ENCODE data around the gene TBX18. TPM values are rescaled to one million over a fixed set of nuclear protein-coding genes. Genes with fewer than 3 reads are reported as not detected.

The TBX18 gene
- total and polyA plus RNA-seq, 2 of the 4 experiments (the other 2 are of a cell fraction) = 0.86 to 1.3 TPM

GRCh38 chr6:84707171-84707570, 57.2 kb downstream of the TBX18 start:
- dilution Hi-C loops (cut with HindIII; ENCODE audit: low sequenced_read_pairs, unreplicated experiment) = no loop called here
- no peak for TF ChIP-seq USF2 (IDR thresholded peaks at IDR 0.05; ENCODE audit: low read depth, low read length)
- no peak for TF ChIP-seq RAD21 (IDR thresholded peaks at IDR 0.05; ENCODE audit: low read length)
- no peak for TF ChIP-seq RFX5 (IDR thresholded peaks at IDR 0.05; ENCODE audit: low read depth, low read length)
- TF ChIP-seq ELK1 (IDR thresholded peaks at IDR 0.05; ENCODE audit: borderline replicate concordance, low read depth, low read length) = no peak
- TF ChIP-seq SMC3 (IDR thresholded peaks at IDR 0.05; ENCODE audit: low read depth, low read length) = no peak
- TF ChIP-seq NFE2L2 (IDR thresholded peaks at IDR 0.05; ENCODE audit: low read depth, low read length) = no peak
- no peak for TF ChIP-seq CTCF (conservative IDR thresholded peaks at IDR 0.05; ENCODE audit: low read depth, low read length)
- TF ChIP-seq MAFK (IDR thresholded peaks at IDR 0.05; ENCODE audit: low read depth, low read length) = no peak
- TF ChIP-seq MAZ (IDR thresholded peaks at IDR 0.05; ENCODE audit: borderline replicate concordance, low read depth, low read length) = no peak
- no peak for TF ChIP-seq MXI1 (IDR thresholded peaks at IDR 0.05; ENCODE audit: borderline replicate concordance, low read depth, low read length)
- no peak for TF ChIP-seq CEBPB (IDR thresholded peaks at IDR 0.05; ENCODE audit: low read depth, low read length)
- no peak for TF ChIP-seq BHLHE40 (IDR thresholded peaks at IDR 0.05; ENCODE audit: low read depth, low read length)
- TF ChIP-seq RCOR1 (IDR thresholded peaks at IDR 0.05; ENCODE audit: insufficient replicate concordance, low read length) = no peak
- no peak for TF ChIP-seq FOS (IDR thresholded peaks at IDR 0.05; ENCODE audit: low read depth, low read length)
- TF ChIP-seq CHD1 (IDR thresholded peaks at IDR 0.05; ENCODE audit: low read depth, low read length) = no peak
- no peak for TF ChIP-seq POLR2A (IDR thresholded peaks at IDR 0.05; ENCODE audit: low read depth, low read length)
- H3K4ac ChIP-seq (ENCODE audit: low read depth, low read length) = no peak overlapping the region
- H3K9me1 ChIP-seq (ENCODE audit: insufficient read depth, low read length) = no peaks in the 10 kb centered on the region
- intact Hi-C loops (cut with micrococcal nuclease) = no loop called here
- no peak overlapping the region for H3K14ac ChIP-seq (replicated peaks; ENCODE audit: low read depth, low read length)
- no peak overlapping the region for H4K8ac ChIP-seq (ENCODE audit: low read depth in 2 of 2, low read length in 2 of 2)
- POLR2A ChIA-PET (ENCODE audit: unreplicated experiment) = no interaction called here
- no TSS peak for BruUV-seq (replicated peaks)
- no peak overlapping the region for H4K91ac ChIP-seq (ENCODE audit: insufficient read depth, low read depth, low read length)
- no peak overlapping the region for H2BK20ac ChIP-seq (ENCODE audit: low read depth, low read length)
- no peak overlapping the region for H2BK15ac ChIP-seq (ENCODE audit: low read depth, low read length)
- H2AK5ac ChIP-seq (ENCODE audit: low read depth, low read length) = no peak overlapping the region
- no peak overlapping the region for H3K56ac ChIP-seq (ENCODE audit: extremely low read depth, insufficient read depth, low read length)
- H2BK5ac ChIP-seq (ENCODE audit: low read depth, low read length, poor library complexity, severe bottlenecking) = no peak overlapping the region
- no peaks in the 10 kb centered on the region for H3K9me3 ChIP-seq (ENCODE audit: control insufficient read depth, insufficient read depth, low read length)
- H3K27me3 ChIP-seq (ENCODE audit: control insufficient read depth, insufficient read depth, low read length) = no peaks in the 10 kb centered on the region
- no peak overlapping the region for H3K23ac ChIP-seq (ENCODE audit: low read depth, low read length)
- no peak overlapping the region for H2AK9ac ChIP-seq (replicated peaks; ENCODE audit: low read depth, low read length, poor library complexity)
- no peaks in the 10 kb centered on the region for H3K4me1 ChIP-seq (ENCODE audit: control insufficient read depth, insufficient read depth, low read length)
- no peak overlapping the region for H3K4me3 ChIP-seq (ENCODE audit: insufficient read depth, low read depth, low read length)
- H3K36me3 ChIP-seq (ENCODE audit: control insufficient read depth, insufficient read depth, low read length) = no peaks in the 10 kb centered on the region
- CTCF ChIA-PET = no interaction called here
- no peak overlapping the region for H3K27ac ChIP-seq (ENCODE audit: insufficient read depth, low read length)
- DNase-seq (no peak), ATAC-seq (ENCODE audit: low read depth) (no peak)
- no peak overlapping the region for H3K4me2 ChIP-seq (ENCODE audit: low read depth, low read length)
- no peak overlapping the region for H2AFZ ChIP-seq (replicated peaks; ENCODE audit: low read length, poor library complexity)
- H4K20me1 ChIP-seq (ENCODE audit: insufficient read depth, low read length) = no peaks in the 10 kb centered on the region
- H2BK120ac ChIP-seq (ENCODE audit: low read depth, low read length) = no peak overlapping the region
- no peaks in the 10 kb centered on the region for H3K79me1 ChIP-seq (ENCODE audit: low read depth in 1 of 2, low read length in 2 of 2)
- in situ Hi-C loops (cut with MboI; ENCODE audit: low sequenced_read_pairs) = no loop called here
- no peak overlapping the region for H3K18ac ChIP-seq (ENCODE audit: low read depth, low read length)
- 58% methylated on average over 3 of the region's 3 CpGs; no CpG with 5 or more reads in 1 of the 2 experiments for WGBS, 2 experiments (ENCODE audit: extremely low coverage in 2 of 2, insufficient read length in 1 of 2)
- no peak overlapping the region for H3K9ac ChIP-seq (ENCODE audit: low read depth, low read length)
- no peak overlapping the region for H4K5ac ChIP-seq (ENCODE audit: low read depth, low read length)
